Measurements from ENCODE around the gene THTPA.

GRCh38 chr14:23561873-23562821, 6.1 kb downstream of the THTPA start:
- TF ChIP-seq CTCF (IDR thresholded peaks at IDR 0.05) (no peak), POLR2A (IDR thresholded peaks at IDR 0.05) (no peak)

All from uterus (tissue), 2 donors.